HepG2 (cell line): ENCODE results near the gene OR1F1. TPM values are rescaled to one million over a fixed set of nuclear protein-coding genes. Genes with fewer than 3 reads are reported as not detected.
A peak's percentile ranks its signal among the peaks of the same experiment; 100 is the strongest.

ENCODE experiments used
- AGO1 ChIP-seq: fragments of 200-400 bp; formaldehyde crosslinking; IDR thresholded peaks from 2 replicates; pipeline ENCODE4 v1.6.1; 2017; ENCODE audit warnings: mild to moderate bottlenecking, low read depth, low read length, moderate library complexity; ENCODE audit not compliant: poor library complexity, severe bottlenecking
- BORCS8-MEF2B ChIP-seq: sonication (generic); formaldehyde crosslinking; IDR thresholded peaks from 2 replicates; pipeline ENCODE4 v1.8.0; 2022; ENCODE audit warnings: mild to moderate bottlenecking, missing genetic modification reagents
- CBFB ChIP-seq: sonication (generic); formaldehyde crosslinking; IDR thresholded peaks from 2 replicates; pipeline ENCODE4 v1.4.0; 2020; ENCODE audit warnings: missing genetic modification reagents
- CC2D1A ChIP-seq: sonication (generic); formaldehyde crosslinking; IDR thresholded peaks from 2 replicates; pipeline ENCODE4 v1.8.1; 2023; ENCODE audit warnings: mild to moderate bottlenecking, missing genetic modification reagents
- EED ChIP-seq: sonication (generic); formaldehyde crosslinking; IDR thresholded peaks from 2 replicates; pipeline ENCODE4 v1.5.0; 2020; ENCODE audit warnings: mild to moderate bottlenecking, missing genetic modification reagents
- HOXA5 ChIP-seq: sonication (generic); formaldehyde crosslinking; IDR thresholded peaks from 2 replicates; pipeline ENCODE4 v1.4.0; 2020; ENCODE audit warnings: missing genetic modification reagents
- HOXD1 ChIP-seq: sonication (generic); formaldehyde crosslinking; IDR thresholded peaks from 2 replicates; pipeline ENCODE4 v1.5.0; 2020; ENCODE audit warnings: missing genetic modification reagents
- KDM2A ChIP-seq: sonication (generic); formaldehyde crosslinking; IDR thresholded peaks from 2 replicates; pipeline ENCODE4 v1.4.0; 2020; ENCODE audit warnings: low read depth, missing genetic modification reagents, borderline replicate concordance
- RFX3 ChIP-seq: IDR thresholded peaks from 2 replicates; pipeline ENCODE4 v1.6.1; 2016; ENCODE audit warnings: missing biosample characterization, missing genetic modification reagents
- ZFP37 ChIP-seq: sonication (generic); formaldehyde crosslinking; IDR thresholded peaks from 2 replicates; pipeline ENCODE4 v1.4.0; 2020; ENCODE audit warnings: missing genetic modification reagents, borderline replicate concordance
- ZFY ChIP-seq: sonication (generic); formaldehyde crosslinking; IDR thresholded peaks from 2 replicates; pipeline ENCODE4 v1.4.0; 2020; ENCODE audit warnings: missing genetic modification reagents
- ZNF598 ChIP-seq: sonication (generic); formaldehyde crosslinking; IDR thresholded peaks from 2 replicates; pipeline ENCODE4 v1.5.1; 2020; ENCODE audit warnings: mild to moderate bottlenecking, missing genetic modification reagents, borderline replicate concordance
- ZNF772 ChIP-seq: sonication (generic); formaldehyde crosslinking; IDR thresholded peaks from 2 replicates; pipeline ENCODE4 v1.5.0; 2020; ENCODE audit warnings: mild to moderate bottlenecking, missing genetic modification reagents
- ZNF891 ChIP-seq: sonication (generic); formaldehyde crosslinking; IDR thresholded peaks from 2 replicates; pipeline ENCODE4 v1.5.0; 2020; ENCODE audit warnings: mild to moderate bottlenecking, missing genetic modification reagents
- polyA plus RNA-seq, 8 experiments: library from polyadenylated mRNA; depleted of rRNA in 3 of 8; stranded (reverse) in 7 of 8; unstranded in 1 of 8; fragments of >200 nt; fragmentation: Illumina TruSeq in 4 of 8; extraction: Trizol in 4 of 8; gene quantifications; 2 replicates each; pipeline versions ENCODE4 v1.2.1 to v1.2.3, GENCODE V29; 2011 to 2016; ENCODE audit warnings: low read depth in 4 of 8, missing spikeins in 1 of 8, mixed read lengths in 1 of 8; ENCODE audit not compliant: insufficient read depth in 1 of 8
- total RNA-seq, 5 experiments: library from RNA; depleted of rRNA; stranded (reverse); fragments of >200 nt; fragmentation: Illumina TruSeq; extraction: Trizol; gene quantifications; 2 replicates each; pipeline ENCODE4 v1.2.3, GENCODE V29; 2016; ENCODE audit warnings: low read depth in 1 of 5
- TF ChIP-seq, protein P1 (sequence below): sonication (generic); formaldehyde crosslinking; IDR thresholded peaks from 2 replicates; pipeline ENCODE4 v1.5.0; 2020; ENCODE audit warnings: missing genetic modification reagents, mild to moderate bottlenecking, borderline replicate concordance
- TF ChIP-seq, protein P2 (sequence below): sonication (generic); formaldehyde crosslinking; IDR thresholded peaks from 2 replicates; pipeline ENCODE4 v1.4.0; 2020; ENCODE audit warnings: mild to moderate bottlenecking, missing genetic modification reagents
- TF ChIP-seq, protein P3 (sequence below): sonication (generic); formaldehyde crosslinking; IDR thresholded peaks from 2 replicates; pipeline ENCODE4; 2020; ENCODE audit warnings: missing genetic modification reagents, mild to moderate bottlenecking, borderline replicate concordance
- TF ChIP-seq, protein P4 (sequence below): sonication (generic); formaldehyde crosslinking; IDR thresholded peaks from 2 replicates; pipeline ENCODE4 v1.9.0; 2021; ENCODE audit warnings: missing genetic modification reagents, borderline replicate concordance

OR1F1 gene
- total and polyA plus RNA-seq, 2 of the 13 experiments (the other 11 are each of a cell fraction or from before 2014, with no cell fraction given), result 0.90 TPM; not detected in 1

DNA sequence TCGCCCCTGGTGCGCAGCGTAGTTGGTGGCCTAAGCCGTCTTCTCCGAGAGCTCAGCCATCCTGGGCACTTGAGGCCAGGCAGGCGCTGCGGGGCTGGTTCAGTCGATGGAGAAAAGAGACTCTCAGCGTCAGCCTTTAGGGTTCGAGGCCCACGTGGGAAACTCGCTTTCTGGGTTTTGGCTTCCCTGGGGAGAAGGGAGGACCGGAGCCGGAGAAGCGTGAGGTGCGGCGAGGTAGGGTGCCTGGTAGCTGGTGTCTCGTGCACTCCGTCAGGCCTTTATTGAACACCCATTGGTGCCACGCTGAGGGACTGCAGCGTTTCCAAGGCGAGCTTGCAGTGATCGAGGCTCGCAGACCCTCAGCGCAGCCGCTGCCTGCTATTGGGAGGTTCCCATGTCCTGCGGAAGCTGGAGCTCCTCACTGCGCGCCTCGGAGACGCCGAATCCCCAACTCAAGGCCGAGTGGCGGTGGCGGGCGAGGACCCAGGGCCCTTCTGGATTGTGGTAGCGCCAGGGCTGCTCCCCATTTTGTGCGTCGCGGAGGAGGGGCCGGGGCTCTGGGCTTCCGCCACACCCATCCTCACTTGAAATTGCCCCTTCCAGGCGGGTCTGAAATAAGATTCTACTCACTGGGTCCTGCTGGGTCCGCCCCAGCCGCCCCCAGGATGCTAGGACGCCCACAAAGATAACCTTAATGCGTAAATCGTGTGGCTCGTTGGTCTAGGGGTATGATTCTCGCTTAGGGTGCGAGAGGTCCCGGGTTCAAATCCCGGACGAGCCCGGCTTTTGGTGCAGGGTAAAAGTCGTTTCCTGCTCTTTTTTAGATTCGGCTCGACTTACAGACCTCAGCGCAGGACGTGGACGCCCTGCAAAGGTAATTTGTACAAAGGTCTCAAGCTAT, 1.2 kb downstream of the OR1F1 start (continued):
- TF ChIP-seq KDM2A (no peak; the same call in 1 of the 2 replicates), HOXA5 (0 out of 2 replicates have a peak, but pooled peaks have one; percentile 21), CC2D1A (0 out of 2 replicates have a peak, but pooled peaks have one; percentile 34), RFX3 (no peak), HOXD1 (CRISPR knock-in tag) (no peak), EED (CRISPR knock-in tag) (peak; percentile 40; the same call in 1 of the 2 replicates), ZNF598 (CRISPR knock-in tag) (0 out of 2 replicates have a peak, but pooled peaks have one; percentile 42), ZNF772 (CRISPR knock-in tag) (no peak), ZFY (CRISPR knock-in tag) (peak; percentile 36; the same call in 1 of the 2 replicates), ZNF891 (CRISPR knock-in tag) (peak; percentile 38; the same call in 1 of the 2 replicates), BORCS8-MEF2B (0 out of 2 replicates have a peak, but pooled peaks have one; percentile 12), ZFP37 (CRISPR knock-in tag) (0 out of 2 replicates have a peak, but pooled peaks have one; percentile 57), AGO1 (no peak), CBFB (0 out of 2 replicates have a peak, but pooled peaks have one; percentile 11)
- TF ChIP-seq, protein P1, sequence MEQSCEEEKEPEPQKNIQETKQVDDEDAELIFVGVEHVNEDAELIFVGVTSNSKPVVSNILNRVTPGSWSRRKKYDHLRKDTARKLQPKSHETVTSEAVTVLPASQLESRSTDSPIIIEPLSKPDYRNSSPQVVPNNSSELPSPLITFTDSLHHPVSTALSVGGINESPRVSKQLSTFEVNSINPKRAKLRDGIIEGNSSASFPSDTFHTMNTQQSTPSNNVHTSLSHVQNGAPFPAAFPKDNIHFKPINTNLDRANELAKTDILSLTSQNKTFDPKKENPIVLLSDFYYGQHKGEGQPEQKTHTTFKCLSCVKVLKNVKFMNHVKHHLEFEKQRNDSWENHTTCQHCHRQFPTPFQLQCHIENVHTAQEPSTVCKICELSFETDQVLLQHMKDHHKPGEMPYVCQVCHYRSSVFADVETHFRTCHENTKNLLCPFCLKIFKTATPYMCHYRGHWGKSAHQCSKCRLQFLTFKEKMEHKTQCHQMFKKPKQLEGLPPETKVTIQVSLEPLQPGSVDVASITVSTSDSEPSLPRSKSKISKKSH (CRISPR knock-in tag), result peak; percentile 56
- TF ChIP-seq, protein P2, sequence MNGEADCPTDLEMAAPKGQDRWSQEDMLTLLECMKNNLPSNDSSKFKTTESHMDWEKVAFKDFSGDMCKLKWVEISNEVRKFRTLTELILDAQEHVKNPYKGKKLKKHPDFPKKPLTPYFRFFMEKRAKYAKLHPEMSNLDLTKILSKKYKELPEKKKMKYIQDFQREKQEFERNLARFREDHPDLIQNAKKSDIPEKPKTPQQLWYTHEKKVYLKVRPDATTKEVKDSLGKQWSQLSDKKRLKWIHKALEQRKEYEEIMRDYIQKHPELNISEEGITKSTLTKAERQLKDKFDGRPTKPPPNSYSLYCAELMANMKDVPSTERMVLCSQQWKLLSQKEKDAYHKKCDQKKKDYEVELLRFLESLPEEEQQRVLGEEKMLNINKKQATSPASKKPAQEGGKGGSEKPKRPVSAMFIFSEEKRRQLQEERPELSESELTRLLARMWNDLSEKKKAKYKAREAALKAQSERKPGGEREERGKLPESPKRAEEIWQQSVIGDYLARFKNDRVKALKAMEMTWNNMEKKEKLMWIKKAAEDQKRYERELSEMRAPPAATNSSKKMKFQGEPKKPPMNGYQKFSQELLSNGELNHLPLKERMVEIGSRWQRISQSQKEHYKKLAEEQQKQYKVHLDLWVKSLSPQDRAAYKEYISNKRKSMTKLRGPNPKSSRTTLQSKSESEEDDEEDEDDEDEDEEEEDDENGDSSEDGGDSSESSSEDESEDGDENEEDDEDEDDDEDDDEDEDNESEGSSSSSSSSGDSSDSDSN (CRISPR knock-in tag), result peak; percentile 65
- TF ChIP-seq, protein P3, sequence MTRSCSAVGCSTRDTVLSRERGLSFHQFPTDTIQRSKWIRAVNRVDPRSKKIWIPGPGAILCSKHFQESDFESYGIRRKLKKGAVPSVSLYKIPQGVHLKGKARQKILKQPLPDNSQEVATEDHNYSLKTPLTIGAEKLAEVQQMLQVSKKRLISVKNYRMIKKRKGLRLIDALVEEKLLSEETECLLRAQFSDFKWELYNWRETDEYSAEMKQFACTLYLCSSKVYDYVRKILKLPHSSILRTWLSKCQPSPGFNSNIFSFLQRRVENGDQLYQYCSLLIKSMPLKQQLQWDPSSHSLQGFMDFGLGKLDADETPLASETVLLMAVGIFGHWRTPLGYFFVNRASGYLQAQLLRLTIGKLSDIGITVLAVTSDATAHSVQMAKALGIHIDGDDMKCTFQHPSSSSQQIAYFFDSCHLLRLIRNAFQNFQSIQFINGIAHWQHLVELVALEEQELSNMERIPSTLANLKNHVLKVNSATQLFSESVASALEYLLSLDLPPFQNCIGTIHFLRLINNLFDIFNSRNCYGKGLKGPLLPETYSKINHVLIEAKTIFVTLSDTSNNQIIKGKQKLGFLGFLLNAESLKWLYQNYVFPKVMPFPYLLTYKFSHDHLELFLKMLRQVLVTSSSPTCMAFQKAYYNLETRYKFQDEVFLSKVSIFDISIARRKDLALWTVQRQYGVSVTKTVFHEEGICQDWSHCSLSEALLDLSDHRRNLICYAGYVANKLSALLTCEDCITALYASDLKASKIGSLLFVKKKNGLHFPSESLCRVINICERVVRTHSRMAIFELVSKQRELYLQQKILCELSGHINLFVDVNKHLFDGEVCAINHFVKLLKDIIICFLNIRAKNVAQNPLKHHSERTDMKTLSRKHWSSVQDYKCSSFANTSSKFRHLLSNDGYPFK, result peak; percentile 60; the same call in 1 of the 2 replicates
- TF ChIP-seq, protein P4, sequence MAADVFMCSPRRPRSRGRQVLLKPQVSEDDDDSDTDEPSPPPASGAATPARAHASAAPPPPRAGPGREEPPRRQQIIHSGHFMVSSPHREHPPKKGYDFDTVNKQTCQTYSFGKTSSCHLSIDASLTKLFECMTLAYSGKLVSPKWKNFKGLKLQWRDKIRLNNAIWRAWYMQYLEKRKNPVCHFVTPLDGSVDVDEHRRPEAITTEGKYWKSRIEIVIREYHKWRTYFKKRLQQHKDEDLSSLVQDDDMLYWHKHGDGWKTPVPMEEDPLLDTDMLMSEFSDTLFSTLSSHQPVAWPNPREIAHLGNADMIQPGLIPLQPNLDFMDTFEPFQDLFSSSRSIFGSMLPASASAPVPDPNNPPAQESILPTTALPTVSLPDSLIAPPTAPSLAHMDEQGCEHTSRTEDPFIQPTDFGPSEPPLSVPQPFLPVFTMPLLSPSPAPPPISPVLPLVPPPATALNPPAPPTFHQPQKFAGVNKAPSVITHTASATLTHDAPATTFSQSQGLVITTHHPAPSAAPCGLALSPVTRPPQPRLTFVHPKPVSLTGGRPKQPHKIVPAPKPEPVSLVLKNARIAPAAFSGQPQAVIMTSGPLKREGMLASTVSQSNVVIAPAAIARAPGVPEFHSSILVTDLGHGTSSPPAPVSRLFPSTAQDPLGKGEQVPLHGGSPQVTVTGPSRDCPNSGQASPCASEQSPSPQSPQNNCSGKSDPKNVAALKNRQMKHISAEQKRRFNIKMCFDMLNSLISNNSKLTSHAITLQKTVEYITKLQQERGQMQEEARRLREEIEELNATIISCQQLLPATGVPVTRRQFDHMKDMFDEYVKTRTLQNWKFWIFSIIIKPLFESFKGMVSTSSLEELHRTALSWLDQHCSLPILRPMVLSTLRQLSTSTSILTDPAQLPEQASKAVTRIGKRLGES (CRISPR knock-in tag), result no peak
